NCI-H226 (cell line): ENCODE results near the gene EFCAB8.
"Not testable (repeated sequence)": the region's sequence is repeated elsewhere in the genome, so short reads cannot be mapped to it uniquely, and the experiment has no call there.

Source experiments
- DNase-seq: peaks from one replicate; pipeline ENCODE4 v3.0.0-alpha.2; 2015

EFCAB8 gene

DNA sequence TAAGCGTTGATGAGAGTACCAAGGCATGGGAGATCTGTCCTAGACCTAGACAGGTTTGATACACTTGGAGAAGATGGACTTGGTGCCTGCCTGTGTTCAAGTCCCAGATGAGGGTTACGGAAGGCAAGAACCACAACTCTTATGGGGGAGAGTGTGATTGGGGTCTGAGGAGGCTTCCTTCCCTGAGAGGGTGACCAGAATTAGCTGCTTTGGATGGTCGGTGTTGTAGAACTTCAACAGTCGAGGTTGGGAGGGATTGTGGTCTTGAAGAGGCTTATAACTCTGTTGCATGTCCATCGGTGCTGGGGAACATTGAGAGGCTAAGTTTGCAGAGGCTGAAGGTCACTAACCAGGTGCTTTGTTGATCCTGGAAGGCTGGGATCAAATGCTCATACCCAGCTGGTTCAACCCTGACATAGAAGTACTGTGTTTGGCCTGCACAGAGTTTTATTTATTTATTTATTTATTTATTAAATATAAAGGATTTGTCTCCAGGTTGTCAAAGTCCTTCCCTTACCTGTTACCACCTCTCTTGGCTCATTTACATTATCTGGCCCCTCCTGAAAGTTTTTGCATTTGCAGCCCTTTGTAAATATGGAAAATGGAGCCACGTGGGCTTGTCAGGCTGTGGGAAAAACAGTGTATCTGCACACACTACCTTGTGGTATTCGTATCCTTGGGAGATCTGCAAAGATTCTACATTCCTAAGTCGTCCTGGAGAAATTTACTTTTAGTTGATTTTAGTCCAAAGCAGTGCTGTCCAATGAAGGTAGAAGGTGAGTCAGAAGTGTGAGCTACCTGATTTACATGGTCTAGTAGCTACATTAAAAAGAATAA lies 15.8 kb upstream of the EFCAB8 start:
- DNase-seq, result no peak

DNA sequence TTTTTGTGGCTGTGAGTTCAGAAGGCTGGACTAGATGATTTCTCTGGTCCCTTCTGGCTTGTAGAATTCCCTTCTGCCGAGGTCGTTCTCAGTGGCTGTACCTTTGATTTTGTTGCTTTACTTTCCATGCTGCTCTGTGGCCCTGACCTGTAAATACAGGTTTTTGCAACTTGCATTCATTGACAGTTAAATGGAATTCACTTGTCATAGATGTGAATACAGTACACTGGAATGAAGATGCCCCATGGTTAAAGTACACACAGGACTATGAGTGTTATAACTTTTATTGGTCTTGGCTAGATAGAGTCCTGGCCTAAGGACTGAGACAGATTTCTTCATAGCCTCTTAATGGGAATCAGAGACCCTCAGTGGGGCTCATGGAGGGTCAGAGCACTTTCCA lies 12.9 kb upstream of the EFCAB8 start:
- no peak for DNase-seq

DNA sequence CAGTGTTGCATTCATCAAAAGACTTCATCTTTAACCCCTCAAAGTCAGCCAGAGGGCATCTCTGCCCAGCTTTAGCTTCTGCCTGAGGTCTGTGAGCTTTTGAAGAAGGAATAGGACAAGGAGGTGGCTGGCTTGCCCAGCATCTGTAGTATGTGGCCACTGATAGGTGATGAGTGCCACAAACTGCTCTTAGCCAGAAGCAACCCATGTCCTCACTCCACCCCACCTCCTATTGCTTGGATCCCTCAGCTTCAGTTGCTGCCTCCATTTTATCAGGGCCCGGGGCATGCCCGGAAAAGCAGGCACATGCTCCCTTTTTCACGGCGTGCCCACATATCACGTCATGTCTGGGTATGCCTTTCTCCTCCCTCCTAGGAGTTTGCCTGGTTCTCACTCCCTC lies 11.9 kb upstream of the EFCAB8 start:
- DNase-seq, result no peak

DNA sequence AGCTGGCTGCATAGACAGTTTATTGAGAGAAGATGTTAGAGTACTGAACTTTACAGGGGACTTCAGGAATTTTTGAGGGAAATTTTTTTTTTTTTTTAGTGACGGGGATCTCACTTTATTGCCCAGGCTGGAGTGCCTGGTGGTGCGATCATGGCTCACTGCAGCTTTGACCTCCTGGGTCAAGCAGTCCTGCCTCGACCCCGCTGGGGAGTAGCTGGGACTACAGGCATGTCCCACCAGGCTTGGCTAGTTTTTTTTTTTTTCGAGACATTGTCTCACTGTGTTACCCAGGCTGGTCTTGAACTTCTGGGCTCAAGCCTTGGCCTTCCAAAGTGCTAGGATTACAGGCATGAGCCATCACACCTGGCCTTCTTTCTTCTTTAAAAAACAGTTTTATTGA lies 10.8 kb upstream of the EFCAB8 start:
- DNase-seq, result no peak

DNA sequence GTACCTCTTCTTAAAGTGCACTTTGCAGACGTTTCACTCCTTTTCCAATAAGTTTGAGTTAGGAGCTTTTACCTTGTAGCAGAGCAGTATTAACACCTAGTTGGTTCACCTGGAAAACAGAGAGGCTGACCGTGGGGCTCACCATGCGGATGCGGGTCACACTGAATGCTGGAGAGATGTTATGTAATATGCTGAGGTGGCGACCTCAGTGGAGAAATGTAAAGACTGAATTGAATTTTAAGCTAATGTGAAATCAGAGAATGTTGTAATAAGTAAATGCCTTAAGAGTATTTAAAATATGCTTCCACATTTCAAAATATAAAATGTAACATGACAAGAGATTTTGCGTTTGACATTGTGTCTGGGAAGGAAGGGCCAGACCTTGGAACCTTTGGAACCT lies 9.9 kb upstream of the EFCAB8 start:
- DNase-seq, result no peak

DNA sequence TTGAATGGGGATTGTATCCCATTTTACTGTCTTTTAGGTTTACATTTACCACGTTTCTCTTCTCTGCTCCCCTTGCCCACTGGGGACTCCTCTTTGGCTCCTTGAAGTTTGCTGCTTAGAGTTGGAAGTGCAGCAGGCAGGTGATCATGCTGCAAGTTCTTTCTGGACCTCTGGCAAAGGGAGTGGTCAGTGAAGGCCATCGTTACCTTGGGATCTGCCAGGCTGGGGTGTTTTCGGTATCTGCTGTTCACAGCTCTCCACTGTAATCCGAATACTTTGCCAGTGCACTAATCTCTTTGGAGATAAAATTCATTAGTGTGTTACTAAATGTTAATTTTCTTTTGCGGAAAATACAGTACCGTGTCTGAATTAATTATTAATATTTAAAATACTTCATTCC lies 9.1 kb upstream of the EFCAB8 start:
- no peak for DNase-seq

DNA sequence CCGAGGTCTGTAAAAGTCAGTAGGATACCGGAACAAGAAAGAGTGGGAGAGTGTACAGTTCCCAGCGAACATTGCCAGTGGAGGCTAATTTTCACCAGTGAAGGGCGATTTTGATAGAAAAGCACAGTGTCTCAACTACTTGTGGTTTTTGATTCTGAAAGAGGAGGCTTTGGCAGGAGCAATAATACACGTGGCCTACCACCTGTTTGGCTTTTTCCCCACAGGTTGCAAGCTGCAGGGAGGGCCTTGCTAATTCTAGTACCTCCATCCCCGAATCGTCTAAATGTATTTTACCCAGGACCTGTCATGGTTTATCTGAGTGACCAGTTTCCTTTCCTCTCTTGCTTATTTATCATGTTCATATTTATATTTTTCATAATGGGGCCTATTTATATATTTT lies 3.3 kb upstream of the EFCAB8 start:
- DNase-seq, result no peak

DNA sequence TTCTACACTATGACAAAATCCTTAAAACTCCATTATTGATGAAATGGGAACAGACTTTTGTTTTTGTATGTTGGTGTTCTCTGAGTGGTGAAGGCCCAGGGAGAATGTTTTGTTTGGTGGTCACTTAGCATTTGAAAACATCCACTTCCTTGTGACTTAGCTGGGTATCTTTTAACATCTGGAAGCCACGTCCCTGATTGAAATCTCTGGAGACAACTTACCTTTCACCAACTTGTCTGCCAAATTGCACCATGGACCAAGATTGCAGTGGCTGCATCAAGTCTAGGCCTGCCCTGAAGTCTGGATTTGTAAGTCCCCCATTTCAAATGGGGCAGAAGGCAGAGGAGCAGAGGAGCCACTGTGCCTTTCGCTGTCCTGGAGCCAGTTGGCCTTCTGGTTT lies 534 bp upstream of the EFCAB8 start:
- DNase-seq, result no peak

DNA sequence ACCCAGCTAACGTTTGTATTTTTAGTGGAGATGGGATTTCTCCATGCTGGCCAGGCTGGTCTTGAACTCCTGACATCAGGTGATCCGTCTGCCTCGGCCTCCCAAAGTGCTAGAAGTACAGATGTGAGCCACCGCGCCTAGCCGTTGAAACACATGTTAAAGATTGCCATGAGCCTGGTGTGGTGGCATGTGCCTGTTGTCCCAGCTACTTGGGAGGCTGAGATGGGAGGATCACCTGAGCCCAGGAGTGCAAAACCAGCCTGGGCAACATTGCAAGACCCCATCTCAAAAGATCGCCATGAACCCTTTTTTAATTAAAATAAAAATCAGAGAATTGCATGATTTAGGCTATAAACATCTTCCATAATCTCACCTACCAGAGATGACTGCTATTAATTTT lies 2.7 kb downstream of the EFCAB8 start:
- DNase-seq, result no peak

DNA sequence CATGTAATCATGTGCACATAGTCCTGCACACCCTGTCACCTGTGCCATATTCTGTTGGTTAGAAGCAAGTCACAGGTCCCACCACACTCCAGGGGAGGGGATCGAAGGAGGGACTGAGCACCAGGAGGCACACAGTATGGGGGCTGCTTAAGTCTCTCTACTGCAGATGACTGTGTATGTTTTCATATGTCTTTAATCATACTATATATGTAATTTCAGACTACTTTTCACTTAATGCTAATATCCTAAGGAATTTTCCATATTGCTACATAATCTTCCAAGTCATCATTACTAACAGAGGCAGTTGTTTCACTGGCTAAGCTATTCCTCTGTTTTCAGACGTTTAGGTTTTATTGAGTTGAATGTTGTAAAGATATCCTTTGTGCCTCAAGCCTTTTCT lies 10.8 kb downstream of the EFCAB8 start:
- DNase-seq, result no peak

DNA sequence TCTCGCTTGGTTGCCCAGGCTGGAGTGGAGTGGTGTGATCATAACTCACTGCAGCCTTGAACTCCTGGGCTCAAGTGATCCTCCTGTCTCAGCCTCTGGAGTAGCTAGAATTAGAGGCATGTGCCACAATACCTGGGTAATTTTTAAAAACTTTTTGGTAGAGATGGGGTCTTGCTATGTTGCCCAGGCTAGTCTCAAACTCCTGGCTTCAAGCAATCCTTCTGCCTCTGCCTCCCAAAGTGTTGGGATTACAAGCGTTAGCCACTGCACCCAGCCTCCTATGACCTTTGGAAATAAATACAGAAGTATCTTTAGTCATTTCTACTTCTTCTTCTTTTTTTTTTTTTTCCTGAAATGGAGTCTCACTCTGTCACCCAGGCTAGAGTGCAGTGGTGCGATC lies 11.8 kb downstream of the EFCAB8 start:
- not testable (repeated sequence) for DNase-seq

DNA sequence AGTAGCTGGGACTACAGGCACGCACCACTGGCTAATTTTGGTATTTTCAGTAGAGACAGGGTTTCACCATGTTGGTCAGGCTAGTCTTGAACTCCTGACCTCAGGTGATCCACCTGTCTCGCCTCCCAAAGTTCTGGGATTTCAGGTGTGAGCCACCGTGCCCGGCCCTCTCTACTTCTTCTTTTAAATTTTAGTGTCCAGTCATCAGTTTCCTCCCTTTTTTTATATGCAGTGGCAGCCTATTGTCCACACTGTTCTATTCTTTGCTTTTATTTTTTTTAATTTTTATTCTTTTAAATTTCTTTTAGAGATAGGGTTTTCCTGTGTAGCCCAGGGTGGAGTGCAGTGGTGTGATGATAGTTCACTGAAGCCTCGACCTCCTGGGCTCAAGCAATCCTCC lies 12.3 kb downstream of the EFCAB8 start:
- no peak for DNase-seq

DNA sequence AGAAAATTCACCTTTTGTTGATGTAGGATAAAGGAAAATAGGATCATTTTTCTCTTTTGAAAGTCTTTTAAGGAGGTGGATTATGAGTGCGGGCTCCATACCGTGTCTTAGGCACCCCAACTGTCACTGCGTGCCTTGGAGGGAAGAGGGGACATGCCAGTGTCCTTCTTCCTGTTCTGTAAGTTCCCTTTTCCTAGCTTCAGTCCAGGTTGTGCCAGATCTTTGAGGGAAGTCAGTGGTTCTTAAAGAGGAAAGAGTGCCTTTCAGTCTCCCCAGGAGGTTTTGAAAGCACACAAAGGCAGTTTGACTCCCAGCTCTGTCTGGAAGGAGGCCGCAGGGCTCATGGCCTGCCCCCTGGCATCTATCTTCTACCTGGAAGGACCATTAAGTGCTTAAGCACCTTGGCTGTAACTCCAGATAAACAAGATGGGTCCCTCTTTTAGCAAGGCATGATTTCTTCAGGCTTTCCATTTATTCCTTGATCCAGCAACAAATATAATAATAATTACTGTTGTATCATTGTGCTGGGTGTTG lies 13.0 kb downstream of the EFCAB8 start:
- DNase-seq, result no peak

DNA sequence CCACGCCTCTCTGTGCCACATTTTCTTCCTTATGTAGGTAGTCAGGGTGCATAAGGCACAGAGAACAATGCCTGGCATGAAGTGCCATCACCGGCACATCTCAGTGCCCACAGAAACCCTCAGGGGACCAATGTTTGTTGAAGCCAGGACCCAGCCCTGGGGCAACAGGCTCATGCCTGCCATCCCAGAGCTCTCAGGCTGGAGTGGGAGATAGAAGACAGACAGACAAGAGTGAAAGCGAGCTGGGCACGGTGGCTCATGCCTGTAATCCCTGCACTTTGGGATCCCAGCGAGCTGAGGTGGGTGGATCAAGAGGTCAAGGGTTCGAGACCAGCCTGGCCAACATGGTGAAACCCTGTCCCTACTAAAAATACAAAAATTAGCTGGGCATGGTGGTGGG lies 13.5 kb downstream of the EFCAB8 start:
- DNase-seq, result no peak

DNA sequence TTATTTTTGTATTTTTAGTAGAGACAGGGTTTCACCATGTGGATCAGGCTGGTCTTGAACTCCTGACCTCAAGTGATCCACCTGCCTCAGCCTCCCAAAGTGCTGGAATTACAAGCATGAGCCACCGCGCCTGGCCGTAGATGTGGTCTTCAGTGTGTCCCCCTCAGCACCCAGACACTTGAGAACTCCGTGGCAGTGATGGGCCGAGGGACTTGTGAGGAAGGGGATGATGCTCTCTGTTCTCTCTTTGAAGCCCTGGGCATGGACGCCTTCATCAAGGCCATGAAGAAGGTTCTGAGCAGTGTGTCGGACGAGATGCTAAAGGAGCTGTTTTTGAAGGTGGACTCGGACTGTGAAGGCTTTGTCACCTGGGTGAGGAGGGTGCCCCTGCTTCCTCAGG lies 16.9 kb downstream of the EFCAB8 start:
- DNase-seq, result no peak

DNA sequence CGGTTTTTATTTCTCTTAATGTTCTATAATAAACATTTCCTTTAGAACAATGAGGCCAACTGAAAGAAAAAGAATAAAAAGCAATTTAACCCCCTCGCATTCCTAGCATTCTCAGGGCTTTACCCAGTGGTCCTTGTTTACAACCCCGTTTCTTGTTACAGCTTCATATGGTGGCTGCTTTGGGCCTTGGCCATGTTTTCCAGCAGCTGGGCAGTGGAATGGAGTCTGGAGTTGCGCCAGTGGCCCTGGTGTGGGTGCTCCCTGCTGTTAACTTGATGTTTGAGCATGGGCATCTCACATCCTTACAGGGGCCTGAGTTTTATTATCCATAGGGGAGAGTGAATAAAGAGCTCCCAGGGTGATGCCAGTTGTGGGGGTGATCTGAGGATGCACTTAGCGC lies 18.8 kb downstream of the EFCAB8 start:
- peak; percentile 17 for DNase-seq

DNA sequence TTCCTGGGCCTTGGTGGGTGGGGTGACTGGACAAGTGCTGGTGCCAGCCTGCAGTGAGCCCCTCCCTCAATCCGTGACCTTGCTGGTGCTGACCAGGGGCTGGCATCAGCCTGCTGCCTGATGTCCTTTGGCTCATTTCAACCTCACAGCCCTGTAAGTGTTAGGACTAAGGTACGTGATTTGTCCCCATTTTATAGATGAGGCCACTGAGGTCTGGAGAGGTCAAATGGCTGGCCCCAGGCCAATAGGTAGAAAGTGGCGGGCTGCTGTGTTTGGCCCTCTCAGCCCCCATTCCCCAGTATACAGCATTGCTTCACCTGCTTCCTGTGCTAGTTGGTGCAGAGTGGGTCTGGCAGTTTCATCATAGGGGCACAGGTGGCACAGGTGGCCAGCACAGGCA lies 20.1 kb downstream of the EFCAB8 start:
- no peak for DNase-seq

DNA sequence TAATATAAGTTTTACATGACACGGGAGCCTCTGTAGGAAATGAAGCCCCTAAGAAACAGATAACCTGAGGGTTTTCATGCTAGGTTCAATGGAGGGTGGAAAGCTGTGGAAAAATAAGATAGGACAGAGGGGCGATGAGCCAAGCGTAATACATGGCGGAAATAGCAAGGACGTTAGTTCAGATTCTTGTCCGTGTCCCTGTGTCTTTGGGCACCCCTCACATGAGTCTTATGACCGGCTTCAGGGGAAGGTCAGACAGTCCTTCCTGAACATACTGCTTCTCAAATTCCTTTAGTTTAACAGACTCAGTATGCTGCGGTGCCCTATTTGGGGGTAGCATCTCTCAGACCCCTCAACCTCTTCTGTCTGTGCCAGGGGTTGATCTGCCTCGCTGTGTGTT lies 20.8 kb downstream of the EFCAB8 start:
- no peak for DNase-seq

DNA sequence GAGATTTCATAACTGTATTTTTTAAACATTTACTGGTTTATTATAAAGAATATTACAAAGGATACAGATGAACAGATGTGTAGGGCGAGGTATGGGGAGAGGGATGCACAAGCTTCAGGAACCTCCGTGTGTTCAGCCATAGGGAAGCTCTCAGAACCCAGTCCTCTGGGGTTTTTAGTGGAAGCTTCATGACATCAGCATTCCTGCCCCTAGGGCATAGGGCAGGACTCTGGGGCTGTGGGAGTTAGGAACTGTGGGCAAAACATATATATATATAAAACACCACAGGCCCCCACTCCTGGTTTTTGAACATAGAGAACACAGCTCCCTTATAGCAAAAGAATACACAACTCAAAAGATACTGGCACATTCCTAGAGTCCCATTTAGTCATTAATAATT lies 21.9 kb downstream of the EFCAB8 start:
- no peak for DNase-seq

DNA sequence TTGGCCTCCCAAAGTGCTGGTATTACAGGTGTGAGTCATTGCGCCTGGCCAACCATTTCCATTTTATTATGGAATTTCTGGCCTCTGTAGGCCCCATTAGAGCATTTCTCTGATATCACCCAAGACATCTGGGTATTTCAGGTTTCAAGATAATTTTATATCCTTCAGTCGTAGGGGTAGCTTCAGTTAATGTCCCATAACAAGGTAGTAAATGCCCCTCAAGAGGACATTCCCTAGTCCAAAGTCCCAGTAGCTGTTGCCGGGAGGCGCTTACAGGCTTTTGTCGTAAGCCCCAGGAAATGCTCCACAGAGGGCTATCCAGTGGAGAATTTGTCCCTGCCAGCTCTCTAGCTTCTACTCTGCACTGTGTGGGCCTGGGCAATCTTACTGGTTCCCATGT lies 24.4 kb downstream of the EFCAB8 start:
- DNase-seq, result no peak

DNA sequence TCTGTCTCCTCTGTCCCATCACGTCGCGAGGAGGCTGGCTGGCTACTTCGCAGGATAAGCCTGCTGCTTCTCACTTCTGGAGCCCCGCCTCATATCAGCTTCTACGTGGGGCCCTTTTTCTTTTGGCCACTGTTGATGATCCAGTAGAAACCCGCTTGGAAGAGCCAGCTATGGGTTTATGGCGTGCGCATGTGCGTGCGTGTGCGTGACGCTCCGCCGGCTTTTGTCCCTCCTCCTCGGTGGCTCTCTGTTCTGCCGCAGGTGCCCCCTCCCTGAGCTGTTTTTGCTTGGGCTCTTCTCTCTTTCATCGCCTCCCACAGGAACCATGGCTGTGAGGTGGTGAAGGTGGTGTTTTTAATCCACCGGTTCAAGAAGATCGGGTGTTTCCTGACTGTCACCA lies 26.5 kb downstream of the EFCAB8 start:
- DNase-seq, result no peak

DNA sequence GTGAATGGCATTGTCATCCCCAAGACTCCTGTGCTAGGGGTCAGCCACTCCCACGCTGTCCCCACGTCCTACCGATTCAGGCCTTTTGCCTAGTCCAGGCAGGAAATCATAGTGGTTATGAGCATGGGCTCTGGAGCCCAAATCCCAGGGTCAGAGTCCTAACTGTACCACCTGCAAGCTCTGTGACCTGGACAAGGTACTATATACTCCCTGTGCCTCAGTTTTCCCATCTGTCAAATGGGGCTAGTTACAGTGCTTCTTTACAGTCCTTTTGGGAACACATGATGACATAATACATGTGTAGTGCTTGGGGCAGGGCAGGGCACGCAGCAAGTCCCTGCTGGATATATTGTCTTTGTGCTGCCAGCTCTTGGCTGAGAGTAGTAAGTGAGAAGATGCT lies 27.2 kb downstream of the EFCAB8 start:
- DNase-seq, result no peak

DNA sequence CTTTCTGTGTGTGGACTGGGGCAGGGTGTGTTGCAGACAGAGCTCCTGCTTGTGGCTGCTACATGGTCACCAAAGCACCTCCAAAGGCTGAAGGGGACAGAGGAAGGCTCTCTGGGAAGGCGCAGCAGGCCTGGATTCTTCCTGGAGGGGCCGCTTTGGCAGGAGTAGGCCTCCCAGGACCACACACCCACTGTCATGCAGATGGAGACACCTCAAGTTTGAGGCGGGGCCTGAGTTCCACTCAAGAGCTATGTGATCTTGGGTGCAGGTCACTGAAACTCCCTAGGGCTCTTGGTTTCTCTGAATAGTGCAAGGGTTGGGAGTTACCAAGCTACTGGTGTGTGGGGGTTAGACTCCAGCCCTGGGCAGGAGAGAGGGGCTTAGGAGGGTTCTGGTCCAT lies 27.9 kb downstream of the EFCAB8 start:
- no peak for DNase-seq

DNA sequence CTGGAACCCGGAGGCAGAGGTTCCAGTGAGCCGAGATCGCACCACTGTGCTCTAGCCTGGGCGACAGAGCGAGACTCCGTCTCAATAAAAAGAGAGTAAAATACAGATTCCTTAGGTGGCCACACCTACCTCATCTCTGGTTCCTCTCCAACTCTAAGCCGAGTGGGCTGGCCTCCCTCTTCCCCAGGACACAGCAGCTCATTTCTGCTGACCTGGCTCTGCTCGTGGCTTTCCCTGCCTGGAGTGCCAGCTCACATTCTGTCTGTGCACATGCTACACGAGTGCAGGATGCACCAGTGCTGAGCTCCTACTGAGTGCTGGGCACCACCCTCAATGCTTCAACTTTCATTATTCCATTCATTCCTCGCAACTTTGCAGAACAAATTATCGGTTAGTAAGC lies 28.8 kb downstream of the EFCAB8 start:
- DNase-seq, result no peak

DNA sequence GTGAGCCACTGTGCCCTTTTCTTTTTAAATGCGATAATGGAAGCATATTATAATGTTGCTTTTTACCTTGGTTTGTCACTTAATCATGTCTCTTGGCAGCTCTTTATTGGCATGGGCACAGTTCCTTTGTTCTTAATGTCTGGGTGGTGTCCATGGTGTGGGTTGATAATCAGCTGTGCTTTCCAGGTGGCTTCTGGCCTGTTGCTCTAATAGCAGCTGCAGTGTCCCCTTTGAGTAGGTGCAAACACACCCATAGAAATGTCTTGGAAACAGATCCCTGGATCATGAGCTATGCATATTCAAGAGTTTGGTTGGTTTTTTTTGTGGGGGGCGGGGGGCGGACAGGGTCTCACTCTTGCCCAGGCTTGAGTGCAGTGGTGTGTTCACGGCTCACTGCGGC lies 29.9 kb downstream of the EFCAB8 start:
- no peak for DNase-seq
